B cell (primary cell): ENCODE results near the gene SMAD7. TPM values are rescaled to one million over a fixed set of nuclear protein-coding genes. Genes with fewer than 3 reads are reported as not detected.

Experiments
- ATAC-seq: fragments of 200-7000 bp; cut with Tn5 transposase; one replicate; pipeline ENCODE4 v1.10.0; 2021; ENCODE audit warnings: low read depth, mild to moderate bottlenecking, moderate number of reproducible peaks, moderate library complexity
- CTCF ChIA-PET: fragments of 350-600 bp; sonication (Branson Sonifier 250); formaldehyde crosslinking; loops from one replicate; lab custom pipeline; 2021; ENCODE audit warnings: antibody characterized with exemption, inconsistent platforms; lab: Charles Lee
- POLR2A ChIA-PET: fragments of 350-600 bp; sonication (Branson Sonifier 250); formaldehyde crosslinking; loops from one replicate; lab custom pipeline; 2021; ENCODE audit warnings: antibody characterized with exemption; lab: Charles Lee
- DNase-seq: peaks from one replicate; pipeline ENCODE4 v3.0.0; 2013
- H2AFZ ChIP-seq: 2 replicates; pipeline ENCODE4 v1.6.1; 2012; ENCODE audit warnings: mild to moderate bottlenecking, low read depth, low read length; ENCODE audit not compliant: insufficient read depth, poor library complexity, severe bottlenecking
- H3K27ac ChIP-seq, 2 donors: 1 replicate in 1 of 2; 2 replicates in 1 of 2; pipeline ENCODE4 v1.5.1; 2012 to 2013; ENCODE audit warnings: low read length in 2 of 2, mild to moderate bottlenecking in 2 of 2, moderate library complexity in 1 of 2
- H3K27me3 ChIP-seq, 4 experiments: fragments of 200-600 bp in 1 of 4; sonication (generic) in 1 of 4; replicated peaks in 1 of 4; 1 replicate in 2 of 4; 2 replicates in 2 of 4; pipeline versions ENCODE4 v1.6.1 to v1.7.0; 2013 to 2016; ENCODE audit warnings: low read length in 3 of 4, mild to moderate bottlenecking in 2 of 4, mixed read lengths in 1 of 4, moderate library complexity in 1 of 4; ENCODE audit not compliant: insufficient read depth in 4 of 4, control insufficient read depth in 3 of 4; ENCODE audit errors: control extremely low read depth in 1 of 4
- H3K36me3 ChIP-seq, 2 experiments: replicated peaks in 1 of 2; 1 replicate in 1 of 2; 2 replicates in 1 of 2; pipeline versions ENCODE4 v1.6.1 to v1.7.1; 2013; ENCODE audit warnings: low read length in 1 of 2; ENCODE audit not compliant: insufficient read depth in 2 of 2, control insufficient read depth in 1 of 2; ENCODE audit errors: control extremely low read depth in 1 of 2, extremely low read depth in 1 of 2
- H3K4me1 ChIP-seq, 2 donors: fragments of 200-600 bp in 1 of 2; sonication (generic) in 1 of 2; 1 replicate in 1 of 2; 2 replicates in 1 of 2; pipeline versions ENCODE4 v1.5.1 to v1.6.1; 2013 to 2017; ENCODE audit warnings: low read length in 2 of 2; ENCODE audit not compliant: control insufficient read depth in 2 of 2, insufficient read depth in 2 of 2
- H3K4me2 ChIP-seq: replicated peaks from 2 replicates; pipeline ENCODE3; 2012; ENCODE audit warnings: mild to moderate bottlenecking, low read depth, low read length; ENCODE audit not compliant: poor library complexity, severe bottlenecking
- H3K4me3 ChIP-seq, 5 experiments: fragments of 200-600 bp in 1 of 5; sonication (generic) in 1 of 5; 1 replicate in 3 of 5; 2 replicates in 2 of 5; pipeline versions ENCODE4 v1.5.1 to v1.7.0; 2011 to 2016; ENCODE audit warnings: low read length in 4 of 5, mild to moderate bottlenecking in 4 of 5, low read depth in 2 of 5, control low read depth in 1 of 5, moderate library complexity in 1 of 5; ENCODE audit not compliant: insufficient read depth in 1 of 5; ENCODE audit errors: control extremely low read depth in 1 of 5, extremely low read depth in 1 of 5
- H3K79me2 ChIP-seq: fragments of 200-600 bp; sonication (generic); one replicate; pipeline ENCODE4 v1.6.0; 2016; ENCODE audit warnings: low read length; ENCODE audit not compliant: control insufficient read depth, insufficient read depth
- H3K9ac ChIP-seq: fragments of 200-600 bp; sonication (generic); 2 replicates; pipeline ENCODE4 v1.6.1; 2017; ENCODE audit warnings: mild to moderate bottlenecking, low read length, moderate library complexity
- H3K9me3 ChIP-seq, 3 donors: one replicate each; pipeline versions ENCODE4 v1.6.1 to v1.7.1; 2013; ENCODE audit warnings: low read length in 2 of 3; ENCODE audit not compliant: control insufficient read depth in 2 of 3, insufficient read depth in 1 of 3; ENCODE audit errors: control extremely low read depth in 1 of 3
- H4K20me1 ChIP-seq: 2 replicates; pipeline ENCODE4 v1.6.0; 2012; ENCODE audit warnings: mild to moderate bottlenecking, low read length; ENCODE audit not compliant: insufficient read depth, control insufficient read depth, poor library complexity, severe bottlenecking
- H3K27ac Mint-ChIP-seq: one replicate; pipeline ENCODE4 v1.8.0; 2021; ENCODE audit warnings: mixed read lengths
- H3K27me3 Mint-ChIP-seq: one replicate; pipeline ENCODE4 v1.8.0; 2021; ENCODE audit warnings: mixed read lengths
- H3K4me1 Mint-ChIP-seq: one replicate; pipeline ENCODE4 v1.8.0; 2021; ENCODE audit warnings: mixed read lengths
- H3K4me3 Mint-ChIP-seq: one replicate; pipeline ENCODE4 v1.8.0; 2021; ENCODE audit warnings: mixed read lengths
- H3K9me3 Mint-ChIP-seq: one replicate; pipeline ENCODE4 v1.8.0; 2022; ENCODE audit warnings: mixed read lengths; ENCODE audit not compliant: insufficient read depth
- CTCF ChIP-seq: fragments of 200-600 bp; IDR thresholded peaks from one replicate; pipeline ENCODE4 v1.8.0; 2022; ENCODE audit warnings: antibody characterized with exemption, mild to moderate bottlenecking
- EZH2 ChIP-seq: IDR thresholded peaks from 2 replicates; pipeline ENCODE4 v1.6.1; 2012; ENCODE audit warnings: borderline replicate concordance, low read depth, mild to moderate bottlenecking, moderate library complexity, low read length; ENCODE audit not compliant: insufficient read depth, poor library complexity, severe bottlenecking
- WGBS: methylation state at CpG from one replicate; pipeline ENCODE4 v1.1.5; 2013; ENCODE audit warnings: missing lambda C conversion rate; ENCODE audit not compliant: insufficient coverage; 5-methylcytosine and 5-hydroxymethylcytosine counted together
- intact Hi-C: fragments of 100-400 bp; cut with micrococcal nuclease; formaldehyde crosslinking; loops from one replicate; pipeline ENCODE4 v1.10.0; 2022
- polyA plus RNA-seq: library from polyadenylated mRNA; depleted of rRNA; stranded (reverse); fragments of >200 nt; gene quantifications from 2 replicates; pipeline ENCODE4 v1.2.3, GENCODE V29; 2012
- total RNA-seq, 2 donors: library from RNA; stranded (reverse); fragments of 120-200 nt in 1 of 2; gene quantifications; 1 replicate in 1 of 2; 2 replicates in 1 of 2; pipeline versions ENCODE4 v1.2.3 to v1.2.4, GENCODE V29; 2013 to 2022

Gene SMAD7
- total and polyA plus RNA-seq, 2 donors (not counting 1 experiment from before 2014, with no cell fraction given) = 10.1 to 20.9 TPM

- H3K4me3 ChIP-seq = no peak overlapping the region
- POLR2A ChIA-PET = interaction anchor here (0.6 to 3.7 kb wide), 4 partner anchors 11 to 23 kb away, joined by 3 to 22 read pairs (median 8); no protein-coding TSS in a partner anchor
- no peaks in the 10 kb centered on the region for H3K9me3 Mint-ChIP-seq
- intact Hi-C loops = loop anchor here (1.0 kb wide), 2 partner anchors 10 to 11 kb away; no protein-coding TSS in a partner anchor
- no peaks in the 10 kb centered on the region for H3K9me3 ChIP-seq
- no peaks in the 10 kb centered on the region for H3K27me3 Mint-ChIP-seq
- DNase-seq = no peak
- peaks cover 45 to 63% of the 10 kb centered on the region in 2 donors for H3K4me1 ChIP-seq
- WGBS = 55% methylated on average over 14 of the region's 16 CpGs
- peaks cover 77% of the 10 kb centered on the region for H3K79me2 ChIP-seq
- peak overlapping the region; percentile 47 for H3K4me3 Mint-ChIP-seq
- peak overlapping the region; percentile 78 for H3K4me2 ChIP-seq
- H3K27me3 ChIP-seq = no peaks in the 10 kb centered on the region
- CTCF ChIA-PET = interaction anchor here (0.9 to 2.0 kb wide), 3 partner anchors 9 to 12 kb away, joined by 3 to 7 read pairs (median 4); no protein-coding TSS in a partner anchor
- no peak for TF ChIP-seq EZH2
- no peak for TF ChIP-seq CTCF
- H3K36me3 ChIP-seq = no peaks in the 10 kb centered on the region
- no peak for ATAC-seq
- H4K20me1 ChIP-seq = no peaks in the 10 kb centered on the region
- peaks cover 81% of the 10 kb centered on the region for H3K4me1 Mint-ChIP-seq
- peak overlapping the region; percentile 59 for H3K9ac ChIP-seq
- peak overlapping the region in 1 of 2 donors; percentile 94 for H3K27ac ChIP-seq
- H3K27ac Mint-ChIP-seq = peak overlapping the region; percentile 53
- no peak overlapping the region for H2AFZ ChIP-seq
These were observed 11.3 kb downstream of the SMAD7 start for GRCh38 chr18:48939205-48940097.

- H3K4me3 Mint-ChIP-seq = no peak overlapping the region
- ChIA-PET CTCF (interaction anchor here (1.1 to 1.2 kb wide), 2 partner anchors 11 to 19 kb away, joined by 3 read pairs; no protein-coding TSS in a partner anchor), POLR2A (interaction anchor here (0.6 to 3.7 kb wide), 2 partner anchors 13 kb away, joined by 11 to 22 read pairs; no protein-coding TSS in a partner anchor)
- no peaks in the 10 kb centered on the region for H3K9me3 Mint-ChIP-seq
- ATAC-seq = no peak
- Histone ChIP-seq H3K79me2 (peaks cover 77% of the 10 kb centered on the region), H3K4me2 (no peak overlapping the region), H4K20me1 (no peaks in the 10 kb centered on the region), H3K27ac (no peak overlapping the region), H3K9me3 (no peaks in the 10 kb centered on the region), H2AFZ (no peak overlapping the region), H3K27me3 (no peaks in the 10 kb centered on the region), H3K9ac (no peak overlapping the region), H3K4me3 (no peak overlapping the region), H3K36me3 (no peaks in the 10 kb centered on the region), H3K4me1 (peaks cover 51 to 65% of the 10 kb centered on the region in 2 donors)
- intact Hi-C loops = no loop called here
- no peak for DNase-seq
- no peaks in the 10 kb centered on the region for H3K27me3 Mint-ChIP-seq
- peak overlapping the region; percentile 56 for H3K27ac Mint-ChIP-seq
- TF ChIP-seq EZH2 (no peak), CTCF (no peak)
- H3K4me1 Mint-ChIP-seq = peaks cover 85% of the 10 kb centered on the region
- whole genome bisulfite sequencing = 100% methylated on average over 3 of the region's 9 CpGs
These were observed 11.9 kb downstream of the SMAD7 start for GRCh38 chr18:48938827-48939204.
